ENCODE results near the gene POLE2.
"Not testable (repeated sequence)": the region's sequence is repeated elsewhere in the genome, so short reads cannot be mapped to it uniquely, and the experiment has no call there.

DNA sequence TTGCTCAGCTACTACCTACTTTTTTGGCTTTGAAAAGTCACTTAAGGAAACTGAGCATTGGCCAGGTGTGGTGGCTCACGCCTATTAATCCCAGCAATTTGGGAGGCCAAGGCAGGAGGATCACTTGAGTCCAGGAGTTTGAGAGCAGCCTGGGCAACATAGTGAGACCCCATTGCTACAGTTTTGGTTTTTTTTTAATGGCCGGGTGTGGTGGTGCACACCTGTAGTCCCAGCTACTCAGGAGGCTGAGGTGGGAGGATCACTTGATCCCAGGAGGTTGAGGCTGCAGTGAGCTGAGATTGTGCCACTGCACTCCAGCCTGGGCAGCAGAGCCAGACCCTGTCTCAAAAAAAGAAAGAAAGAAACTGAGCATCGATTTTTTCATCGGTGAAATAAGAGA is 47.7 kb upstream of the POLE2 start:
- TF ChIP-seq, protein P1, sequence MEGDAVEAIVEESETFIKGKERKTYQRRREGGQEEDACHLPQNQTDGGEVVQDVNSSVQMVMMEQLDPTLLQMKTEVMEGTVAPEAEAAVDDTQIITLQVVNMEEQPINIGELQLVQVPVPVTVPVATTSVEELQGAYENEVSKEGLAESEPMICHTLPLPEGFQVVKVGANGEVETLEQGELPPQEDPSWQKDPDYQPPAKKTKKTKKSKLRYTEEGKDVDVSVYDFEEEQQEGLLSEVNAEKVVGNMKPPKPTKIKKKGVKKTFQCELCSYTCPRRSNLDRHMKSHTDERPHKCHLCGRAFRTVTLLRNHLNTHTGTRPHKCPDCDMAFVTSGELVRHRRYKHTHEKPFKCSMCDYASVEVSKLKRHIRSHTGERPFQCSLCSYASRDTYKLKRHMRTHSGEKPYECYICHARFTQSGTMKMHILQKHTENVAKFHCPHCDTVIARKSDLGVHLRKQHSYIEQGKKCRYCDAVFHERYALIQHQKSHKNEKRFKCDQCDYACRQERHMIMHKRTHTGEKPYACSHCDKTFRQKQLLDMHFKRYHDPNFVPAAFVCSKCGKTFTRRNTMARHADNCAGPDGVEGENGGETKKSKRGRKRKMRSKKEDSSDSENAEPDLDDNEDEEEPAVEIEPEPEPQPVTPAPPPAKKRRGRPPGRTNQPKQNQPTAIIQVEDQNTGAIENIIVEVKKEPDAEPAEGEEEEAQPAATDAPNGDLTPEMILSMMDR (IDR thresholded peaks at IDR 0.05; ENCODE audit: low read depth, low read length): not testable (repeated sequence)
- TF ChIP-seq EZH2phosphoT487 (IDR thresholded peaks at IDR 0.05; ENCODE audit: low read depth): not testable (repeated sequence)

Data from OCI-LY3 (cell line).